Fibroblast of skin of abdomen (primary cell): ENCODE data around the gene RBM26.
A peak's percentile ranks its signal among the peaks of the same experiment; 100 is the strongest.

Experiments used
- DNase-seq: peaks from one replicate; pipeline ENCODE4 v3.0.0-alpha.2; 2013

Gene RBM26

GRCh38 chr13:79423801-79424642, 18.0 kb upstream of the RBM26 start:
- DNase-seq, result peak; percentile 48

- no peak for DNase-seq
Observed at GRCh38 chr13:79423340-79423739, 17.3 kb upstream of the RBM26 start.

- DNase-seq, result no peak
Observed at GRCh38 chr13:79419365-79419764, 13.3 kb upstream of the RBM26 start.

- DNase-seq, result no peak
Observed at GRCh38 chr13:79417741-79418140, 11.7 kb upstream of the RBM26 start.

- no peak for DNase-seq
Observed at GRCh38 chr13:79413521-79413920, 7.5 kb upstream of the RBM26 start.

GRCh38 chr13:79409828-79410227, 3.8 kb upstream of the RBM26 start:
- DNase-seq, result no peak

- DNase-seq, result no peak
Observed at GRCh38 chr13:79407349-79407979, 1.4 kb upstream of the RBM26 start.

GRCh38 chr13:79406597-79406908, 498 bp upstream of the RBM26 start:
- DNase-seq, result no peak

- DNase-seq, result no peak
Observed at GRCh38 chr13:79405501-79405830, 589 bp downstream of the RBM26 start.

GRCh38 chr13:79404985-79405384, 1.1 kb downstream of the RBM26 start:
- DNase-seq, result no peak

- no peak for DNase-seq
Observed at GRCh38 chr13:79404361-79404760, 1.7 kb downstream of the RBM26 start.

GRCh38 chr13:79403113-79403512, 2.9 kb downstream of the RBM26 start:
- DNase-seq, result no peak

GRCh38 chr13:79402679-79403078, 3.4 kb downstream of the RBM26 start:
- no peak for DNase-seq

- no peak for DNase-seq
Observed at GRCh38 chr13:79402074-79402635, 3.9 kb downstream of the RBM26 start.

GRCh38 chr13:79401259-79402070, 4.6 kb downstream of the RBM26 start:
- DNase-seq, result no peak

GRCh38 chr13:79398915-79399314, 7.1 kb downstream of the RBM26 start:
- no peak for DNase-seq

- DNase-seq, result no peak
Observed at GRCh38 chr13:79398127-79398526, 7.9 kb downstream of the RBM26 start.

GRCh38 chr13:79395881-79396280, 10.2 kb downstream of the RBM26 start:
- no peak for DNase-seq

- DNase-seq, result no peak
Observed at GRCh38 chr13:79393564-79394249, 12.3 kb downstream of the RBM26 start.

GRCh38 chr13:79392882-79393563, 13.0 kb downstream of the RBM26 start:
- DNase-seq, result peak; percentile 71

- no peak for DNase-seq
Observed at GRCh38 chr13:79389026-79389425, 17.0 kb downstream of the RBM26 start.

GRCh38 chr13:79387853-79388252, 18.2 kb downstream of the RBM26 start:
- DNase-seq, result no peak
